Neutrophil (primary cell): ENCODE data around the gene TREX2.

Experiments used
- H3K27ac ChIP-seq: fragments of 200-600 bp; sonication (generic); 2 replicates; pipeline ENCODE4 v1.5.1; 2016; ENCODE audit warnings: mild to moderate bottlenecking, moderate library complexity
- H3K27me3 ChIP-seq: fragments of 200-600 bp; sonication (generic); 2 replicates; pipeline ENCODE4 v1.6.0; 2016; ENCODE audit warnings: mild to moderate bottlenecking
- H3K36me3 ChIP-seq: fragments of 200-600 bp; sonication (generic); 2 replicates; pipeline ENCODE4 v1.5.1; 2017
- H3K4me1 ChIP-seq, 2 experiments: fragments of 200-600 bp in 1 of 2; sonication (generic) in 1 of 2; 1 replicate in 1 of 2; 2 replicates in 1 of 2; pipeline versions ENCODE4 v1.5.1 to v1.6.1; 2013 to 2016; ENCODE audit warnings: low read depth in 1 of 2, low read length in 1 of 2, mild to moderate bottlenecking in 1 of 2, moderate library complexity in 1 of 2; ENCODE audit not compliant: control insufficient read depth in 1 of 2, insufficient read depth in 1 of 2
- H3K4me3 ChIP-seq, 2 experiments: fragments of 200-600 bp in 1 of 2; sonication (generic) in 1 of 2; 1 replicate in 1 of 2; 2 replicates in 1 of 2; pipeline ENCODE4 v1.5.1; 2013 to 2016; ENCODE audit warnings: low read depth in 1 of 2, low read length in 1 of 2, mild to moderate bottlenecking in 1 of 2, moderate library complexity in 1 of 2
- H3K9me3 ChIP-seq: fragments of 200-600 bp; sonication (generic); 2 replicates; pipeline ENCODE4 v1.5.1; 2016
- CTCF ChIP-seq: fragments of 200-600 bp; sonication (generic); IDR thresholded peaks from 2 replicates; pipeline ENCODE4 v1.5.1; 2016; ENCODE audit warnings: antibody characterized with exemption

Gene TREX2

GRCh38 chrX:153457827-153458466, 12.1 kb upstream of the TREX2 start:
- peaks cover 21% of the 10 kb centered on the region for H3K36me3 ChIP-seq
- H3K4me1 ChIP-seq: no peaks in the 10 kb centered on the region
- TF ChIP-seq CTCF: no peak
- no peak overlapping the region for H3K4me3 ChIP-seq
- no peaks in the 10 kb centered on the region for H3K27me3 ChIP-seq
- H3K27ac ChIP-seq: no peak overlapping the region
- no peaks in the 10 kb centered on the region for H3K9me3 ChIP-seq

- Histone ChIP-seq H3K27me3 (no peaks in the 10 kb centered on the region), H3K9me3 (no peaks in the 10 kb centered on the region), H3K4me3 (no peak overlapping the region), H3K36me3 (peaks cover 21% of the 10 kb centered on the region), H3K4me1 (no peaks in the 10 kb centered on the region), H3K27ac (no peak overlapping the region)
- TF ChIP-seq CTCF: no peak
These were observed 11.4 kb upstream of the TREX2 start for GRCh38 chrX:153457136-153457825.

GRCh38 chrX:153456704-153457103, 10.8 kb upstream of the TREX2 start:
- Histone ChIP-seq H3K9me3 (no peaks in the 10 kb centered on the region), H3K4me3 (no peak overlapping the region), H3K27me3 (no peaks in the 10 kb centered on the region), H3K36me3 (peaks cover 21% of the 10 kb centered on the region), H3K4me1 (no peaks in the 10 kb centered on the region), H3K27ac (no peak overlapping the region)
- TF ChIP-seq CTCF: no peak

GRCh38 chrX:153456161-153456560, 10.3 kb upstream of the TREX2 start:
- H3K27ac ChIP-seq: no peak overlapping the region
- TF ChIP-seq CTCF: no peak
- H3K4me3 ChIP-seq: no peak overlapping the region
- H3K4me1 ChIP-seq: no peaks in the 10 kb centered on the region
- no peaks in the 10 kb centered on the region for H3K9me3 ChIP-seq
- peaks cover 21% of the 10 kb centered on the region for H3K36me3 ChIP-seq
- no peaks in the 10 kb centered on the region for H3K27me3 ChIP-seq

- no peaks in the 10 kb centered on the region for H3K9me3 ChIP-seq
- no peak overlapping the region for H3K4me3 ChIP-seq
- H3K27ac ChIP-seq: no peak overlapping the region
- H3K36me3 ChIP-seq: peaks cover 21% of the 10 kb centered on the region
- TF ChIP-seq CTCF: no peak
- no peaks in the 10 kb centered on the region for H3K27me3 ChIP-seq
- H3K4me1 ChIP-seq: no peaks in the 10 kb centered on the region
These were observed 9.7 kb upstream of the TREX2 start for GRCh38 chrX:153455571-153455970.
